Measurements from ENCODE around the gene SLC35F4.

- TF ChIP-seq JUND (IDR thresholded peaks at IDR 0.05) (no peak), CTCF (IDR thresholded peaks at IDR 0.05 in 2 of 3, conservative IDR thresholded peaks at IDR 0.05 in 1 of 3; ENCODE audit: borderline replicate concordance in 1 of 3, insufficient read depth in 1 of 3, low read depth in 2 of 3, low read length in 2 of 3) (no peak), EZH2phosphoT487 (IDR thresholded peaks at IDR 0.05; ENCODE audit: borderline replicate concordance) (no peak), EZH2 (IDR thresholded peaks at IDR 0.05) (no peak), YY1 (IDR thresholded peaks at IDR 0.05; ENCODE audit: extremely low read depth, insufficient replicate concordance, low read depth, low read length) (no peak), RAD21 (IDR thresholded peaks at IDR 0.05; ENCODE audit: low read depth) (no peak), POLR2A (IDR thresholded peaks at IDR 0.05; ENCODE audit: borderline replicate concordance, extremely low read depth, insufficient read depth, insufficient read length) (no peak), SIN3A (IDR thresholded peaks at IDR 0.05; ENCODE audit: low read depth) (no peak), FOSL1 (IDR thresholded peaks at IDR 0.05; ENCODE audit: low read depth) (no peak), SP1 (IDR thresholded peaks at IDR 0.05; ENCODE audit: low read depth) (no peak), CBX3 (IDR thresholded peaks at IDR 0.05; ENCODE audit: low read depth) (no peak), ZNF274 (IDR thresholded peaks at IDR 0.05; ENCODE audit: low read depth, low read length) (no peak), EGR1 (IDR thresholded peaks at IDR 0.05; ENCODE audit: low read depth) (no peak), REST (IDR thresholded peaks at IDR 0.05; ENCODE audit: low read depth) (no peak)
Observed at GRCh38 chr14:57883061-57883460, 17.2 kb upstream of the SLC35F4 start.
